Muscle of back (tissue), 11 donors: ENCODE results near the gene MEIS2. TPM values are rescaled to one million over a fixed set of nuclear protein-coding genes. Genes with fewer than 3 reads are reported as not detected.

Experiments used
- DNase-seq, 3 donors: peaks; one replicate each; pipeline versions ENCODE4 v3.0.0 to v3.0.0-alpha.2; 2013
- polyA plus RNA-seq, 10 donors: library from polyadenylated mRNA; unstranded; fragments of 120-200 nt; gene quantifications; one replicate each; pipeline ENCODE4 v1.2.1, GENCODE V29; 2013; ENCODE audit not compliant: insufficient read length in 10 of 10

MEIS2 gene
- polyA plus RNA-seq, 10 donors = 8.6 to 21.2 (median 9.8) TPM

DNA sequence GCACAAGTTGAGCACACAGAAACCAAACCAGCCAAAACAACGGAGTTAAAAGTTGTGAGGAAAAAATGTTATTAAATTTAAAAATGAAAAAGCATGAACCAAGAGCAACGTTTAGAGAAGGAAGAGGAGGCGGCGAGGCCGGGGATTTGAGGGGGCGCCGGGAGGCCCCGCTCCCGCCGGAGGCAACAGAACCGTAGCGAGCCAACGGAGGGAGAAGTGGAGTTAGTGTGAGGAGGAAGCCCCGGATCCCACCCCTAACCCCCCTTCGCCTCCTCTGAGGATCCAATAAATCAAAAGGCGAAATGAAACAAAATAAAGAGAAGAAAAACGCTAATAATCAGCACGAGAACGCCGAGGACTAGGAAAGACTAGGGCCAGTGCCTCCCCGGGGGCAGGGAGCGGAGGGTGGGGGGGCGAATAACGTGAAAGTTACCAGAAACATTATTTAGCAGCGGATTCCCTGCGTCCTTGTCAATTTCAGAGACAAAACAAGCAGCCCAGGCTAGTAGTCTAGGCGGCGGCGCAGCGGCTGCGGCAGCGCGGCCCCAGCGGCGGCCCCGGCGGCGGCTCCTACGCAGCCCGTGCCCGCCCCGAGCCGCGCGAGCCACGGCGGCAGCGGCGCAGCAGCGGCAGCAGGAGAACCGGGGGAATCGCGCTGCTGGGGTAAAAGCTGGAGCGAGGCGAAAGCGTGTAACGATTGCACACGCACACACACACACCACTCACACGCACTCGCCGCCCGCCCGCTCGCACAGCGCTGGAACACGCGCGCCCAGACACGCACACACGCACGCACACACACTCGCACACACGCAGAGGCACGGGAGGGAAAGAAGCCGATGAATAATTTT, 1.7 kb downstream of the MEIS2 start:
- peak in 2 of 3 donors; percentile 59 to 83 for DNase-seq

DNA sequence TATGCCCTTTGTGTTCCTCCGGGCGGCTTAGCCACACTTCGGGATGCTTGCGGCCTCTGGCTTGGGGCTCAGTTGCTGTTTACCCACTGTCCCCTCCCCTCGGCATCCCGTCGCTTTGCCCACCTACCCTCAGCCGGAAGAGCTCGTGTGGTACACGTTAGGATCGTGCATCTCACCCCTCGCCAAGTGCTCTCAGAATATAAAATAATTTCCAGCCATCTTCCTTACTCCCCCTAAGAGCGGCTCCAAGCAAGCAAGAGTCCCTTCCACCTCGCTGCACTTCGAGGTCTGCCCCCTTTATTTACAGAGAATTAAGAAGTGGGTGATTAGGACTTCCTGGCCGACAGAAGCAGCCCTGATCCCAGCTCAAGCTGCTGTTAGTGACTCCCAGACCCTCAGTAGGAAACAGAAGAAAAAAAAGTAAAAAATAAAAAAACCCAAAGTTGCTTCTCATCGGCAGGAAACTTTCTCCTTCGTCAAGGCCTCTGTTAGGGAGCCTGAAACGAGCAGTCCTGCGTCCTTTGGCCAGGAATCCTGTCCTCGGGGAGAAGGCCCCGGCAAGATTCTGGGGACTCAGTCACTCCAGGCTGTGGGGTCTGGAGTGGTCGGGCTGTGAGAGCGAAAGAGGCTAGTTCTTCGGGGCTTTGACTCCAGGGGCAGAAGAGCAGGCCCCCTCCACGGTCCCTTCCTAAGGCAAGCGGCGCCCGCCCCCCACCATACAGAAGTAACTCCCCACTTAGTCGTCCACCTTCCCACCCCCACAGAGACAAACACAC, 3.0 kb downstream of the MEIS2 start:
- peak in 2 of 3 donors; percentile 40 to 74 for DNase-seq

GRCh38 chr15:37096558-37097143, 3.7 kb downstream of the MEIS2 start:
- peak in 2 of 3 donors; percentile 30 to 68 for DNase-seq

- peak in 2 of 3 donors; percentile 27 to 80 for DNase-seq
Measured at GRCh38 chr15:37095770-37096557, 4.4 kb downstream of the MEIS2 start.

GRCh38 chr15:37094915-37095711, 5.2 kb downstream of the MEIS2 start:
- peak in 2 of 3 donors; percentile 25 to 64 for DNase-seq

DNA sequence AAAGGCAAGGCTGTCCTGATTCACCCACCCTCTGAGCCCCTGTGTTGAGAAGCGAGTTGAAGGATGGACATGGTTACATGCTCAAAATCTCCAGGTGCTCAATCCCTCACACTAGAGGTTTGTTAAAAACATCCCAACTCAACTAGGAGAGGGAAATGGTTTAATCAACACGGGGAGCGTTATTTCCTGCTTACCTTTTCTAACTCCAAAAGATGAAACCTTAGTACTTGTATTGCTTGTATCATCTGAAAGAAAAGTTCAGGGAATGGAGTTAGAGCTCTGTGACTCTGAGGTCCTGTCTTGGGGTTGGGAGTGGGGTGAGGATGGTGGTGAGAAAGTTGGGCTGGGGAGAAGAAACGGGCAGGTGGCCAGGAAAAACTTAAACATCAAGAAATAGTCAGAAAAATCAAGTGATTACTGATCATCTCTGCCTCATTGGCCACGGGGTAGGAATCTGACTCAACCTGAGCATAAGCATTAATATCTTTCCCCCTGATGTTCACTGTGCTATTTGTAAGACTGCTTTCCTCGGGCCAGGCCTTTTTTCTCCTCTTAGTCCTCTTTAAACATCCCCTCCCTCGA, 5.9 kb downstream of the MEIS2 start:
- no peak for DNase-seq

- peak in 1 of 3 donors; percentile 59 for DNase-seq
Measured at GRCh38 chr15:37093480-37094332, 6.6 kb downstream of the MEIS2 start.

DNA sequence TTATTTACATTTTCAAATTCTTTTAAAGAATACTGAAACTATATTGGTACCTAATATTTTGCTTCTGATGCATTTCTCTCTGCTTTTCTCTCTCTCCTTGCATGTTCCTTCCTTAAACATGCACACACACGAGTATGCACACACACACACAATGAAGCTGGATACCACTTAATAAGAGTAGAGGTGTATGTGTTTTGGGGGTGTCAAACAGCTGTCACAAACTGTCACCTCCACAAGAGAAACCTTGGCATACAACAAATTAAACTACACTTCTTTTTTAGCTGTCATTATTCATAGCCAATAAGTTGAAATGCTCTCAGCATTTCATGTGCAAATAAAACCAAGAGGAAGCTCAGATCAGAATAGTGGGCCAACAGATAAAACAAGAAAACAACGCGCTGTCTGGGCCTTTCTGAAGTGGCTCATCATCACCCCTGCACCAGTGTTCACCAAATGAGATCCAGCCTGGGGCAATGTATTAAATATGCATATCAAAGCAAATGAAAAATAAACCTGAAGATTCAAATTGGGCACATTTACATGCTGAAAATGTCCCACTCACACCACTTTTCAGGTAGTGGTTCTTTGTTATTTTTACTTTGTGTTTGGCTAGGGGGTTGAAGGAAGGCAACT, 9.7 kb downstream of the MEIS2 start:
- peak in 1 of 3 donors; percentile 21 for DNase-seq

GRCh38 chr15:37088436-37088835, 11.9 kb downstream of the MEIS2 start:
- no peak for DNase-seq

GRCh38 chr15:37087131-37087588, 13.2 kb downstream of the MEIS2 start:
- no peak for DNase-seq

DNA sequence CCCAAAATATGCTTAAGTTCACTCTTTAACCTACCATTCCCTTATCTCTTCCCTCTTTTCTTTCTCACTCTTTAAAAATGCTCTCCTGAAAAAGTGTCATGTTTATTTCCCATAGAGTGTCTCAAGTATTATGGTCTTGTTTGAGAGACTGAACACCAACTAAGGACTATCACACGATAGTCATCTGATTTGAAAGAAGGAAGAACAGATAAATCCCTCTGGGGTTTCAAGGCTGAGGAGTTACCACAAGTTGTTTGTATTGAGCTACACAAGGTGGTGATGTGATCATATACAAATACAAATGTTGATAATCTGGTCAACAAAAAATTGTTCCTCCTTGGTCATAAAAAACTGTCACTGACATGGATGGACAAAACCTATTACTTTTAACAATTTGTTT, 13.8 kb downstream of the MEIS2 start:
- no peak for DNase-seq

DNA sequence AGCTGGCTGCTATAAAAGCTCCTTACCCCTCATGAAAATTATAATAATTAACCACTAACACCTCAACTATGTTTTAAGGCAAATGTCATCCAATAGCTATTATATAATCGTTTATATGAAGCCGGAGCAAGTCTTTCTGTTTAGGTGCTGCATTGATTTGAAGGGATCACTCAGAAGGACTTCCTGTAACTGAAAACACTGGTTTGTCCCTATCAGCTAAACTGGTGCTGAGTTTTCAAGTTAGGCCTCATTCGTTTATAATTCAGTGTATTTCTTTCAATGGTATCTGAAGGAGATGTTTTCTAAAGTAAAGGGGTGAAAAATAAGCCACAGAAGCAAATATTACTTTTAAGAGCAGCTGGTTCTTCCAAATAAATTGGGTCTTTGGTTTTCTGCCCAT, 14.2 kb downstream of the MEIS2 start:
- no peak for DNase-seq

DNA sequence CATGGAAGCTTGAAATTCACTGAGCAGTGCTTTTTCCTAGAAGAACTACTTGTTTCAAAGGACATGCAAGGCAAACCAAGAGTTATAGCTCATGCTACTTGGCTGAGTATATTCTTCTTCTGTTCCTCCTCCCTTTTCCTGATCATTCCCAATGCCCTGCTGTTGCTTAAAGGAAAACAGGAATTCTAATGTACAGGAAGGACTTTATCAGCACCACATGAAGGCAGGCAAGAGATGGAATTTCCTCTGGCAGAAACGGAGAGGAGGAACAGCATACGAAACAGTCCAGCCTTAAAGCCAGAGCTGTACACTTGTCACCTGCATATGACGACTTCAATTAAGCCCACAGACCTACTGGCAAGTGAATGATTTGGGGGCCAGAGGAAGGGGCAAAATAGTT, 15.7 kb downstream of the MEIS2 start:
- no peak for DNase-seq

- no peak for DNase-seq
Measured at GRCh38 chr15:37083610-37084009, 16.7 kb downstream of the MEIS2 start.

DNA sequence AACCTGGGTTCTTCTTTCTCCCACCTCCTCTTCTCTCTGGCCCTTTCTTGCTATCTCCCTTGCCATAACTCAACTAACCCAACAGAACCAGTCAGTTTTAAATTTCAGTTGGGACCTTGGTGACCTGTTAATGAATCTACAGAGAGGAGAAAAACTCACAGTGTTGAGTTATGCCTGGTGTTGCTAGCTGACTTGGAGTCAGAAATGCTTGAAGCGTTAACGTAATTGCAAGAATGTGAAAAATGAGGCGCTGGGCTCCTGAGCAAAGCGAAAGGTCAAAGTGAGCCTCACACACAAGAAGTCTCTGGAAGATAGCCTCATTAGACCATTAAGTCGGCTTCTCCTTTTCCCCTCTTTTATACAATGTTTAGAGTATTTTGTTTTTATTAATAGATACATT, 18.4 kb downstream of the MEIS2 start:
- peak in 1 of 3 donors; percentile 13 for DNase-seq

GRCh38 chr15:37080261-37080921, 20.0 kb downstream of the MEIS2 start:
- peak in 1 of 3 donors; percentile 68 for DNase-seq

DNA sequence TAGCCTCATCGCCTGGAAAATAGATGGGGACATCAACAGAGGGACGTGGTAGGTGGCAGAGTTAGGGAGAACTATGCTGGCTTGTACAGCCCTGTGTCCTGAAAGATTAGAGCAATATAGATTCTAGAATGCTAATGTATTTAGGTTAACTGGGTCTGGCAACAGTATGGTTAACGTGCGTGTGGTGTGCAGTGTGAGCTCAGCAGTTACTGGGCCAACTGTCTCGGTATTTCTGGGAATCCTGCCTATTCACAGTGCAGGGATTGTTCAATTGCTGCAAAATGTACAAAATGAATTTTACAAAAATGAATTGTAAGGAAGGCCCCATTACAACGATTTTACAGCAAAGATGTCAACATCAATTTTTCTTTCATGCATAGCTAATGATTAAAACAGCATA, 20.6 kb downstream of the MEIS2 start:
- DNase-seq = peak; percentile 80 to 95 (median 90)

GRCh38 chr15:37078566-37078965, 21.8 kb downstream of the MEIS2 start:
- peak in 1 of 3 donors; percentile 12 for DNase-seq
